HG02763 (cell line): ENCODE measurements around the gene KLF3.
"Not testable (repeated sequence)": the region's sequence is repeated elsewhere in the genome, so short reads cannot be mapped to it uniquely, and the experiment has no call there.

Source experiments
- ATAC-seq: cut with Tn5 transposase; IDR thresholded peaks from one replicate; pipeline ENCODE4 v1.9.1; 2021; ENCODE audit warnings: mild to moderate bottlenecking, moderate library complexity; ENCODE audit not compliant: unreplicated experiment

KLF3 gene

GRCh38 chr4:38663801-38664705 is at the start of gene KLF3:
KLF3 (plus strand) TSS chr4:38664199; CDS start chr4:38680626, 16,427 bp downstream.
- ATAC-seq, result peak; percentile 63

- no peak for ATAC-seq
These were observed 49.8 kb upstream of the KLF3 start for GRCh38 chr4:38614231-38614630.

- no peak for ATAC-seq
These were observed 48.2 kb upstream of the KLF3 start for GRCh38 chr4:38615847-38616246.

GRCh38 chr4:38618505-38618904 is 45.5 kb upstream of the KLF3 start:
- no peak for ATAC-seq

- no peak for ATAC-seq
These were observed 44.7 kb upstream of the KLF3 start for GRCh38 chr4:38619316-38619715.

- no peak for ATAC-seq
These were observed 43.9 kb upstream of the KLF3 start for GRCh38 chr4:38620065-38620464.

GRCh38 chr4:38620527-38621027 is 43.4 kb upstream of the KLF3 start:
- no peak for ATAC-seq

GRCh38 chr4:38621028-38621684 is 42.8 kb upstream of the KLF3 start:
- no peak for ATAC-seq

- no peak for ATAC-seq
These were observed 42.2 kb upstream of the KLF3 start for GRCh38 chr4:38621831-38622230.

GRCh38 chr4:38622340-38622739 is 41.7 kb upstream of the KLF3 start:
- ATAC-seq, result not testable (repeated sequence)

- no peak for ATAC-seq
These were observed 40.7 kb upstream of the KLF3 start for GRCh38 chr4:38623260-38623659.

- ATAC-seq, result no peak
These were observed 39.7 kb upstream of the KLF3 start for GRCh38 chr4:38624311-38624710.

GRCh38 chr4:38625508-38625907 is 38.5 kb upstream of the KLF3 start:
- ATAC-seq, result no peak

- ATAC-seq, result not testable (repeated sequence)
These were observed 37.0 kb upstream of the KLF3 start for GRCh38 chr4:38626901-38627444.

GRCh38 chr4:38630519-38630918 is 33.5 kb upstream of the KLF3 start:
- ATAC-seq, result no peak

GRCh38 chr4:38634047-38634759 is 29.8 kb upstream of the KLF3 start:
- ATAC-seq, result no peak

GRCh38 chr4:38639242-38639641 is 24.8 kb upstream of the KLF3 start:
- no peak for ATAC-seq

GRCh38 chr4:38641811-38642210 is 22.2 kb upstream of the KLF3 start:
- no peak for ATAC-seq

- no peak for ATAC-seq
These were observed 19.8 kb upstream of the KLF3 start for GRCh38 chr4:38644201-38644600.

GRCh38 chr4:38647101-38647819 is 16.7 kb upstream of the KLF3 start:
- ATAC-seq, result no peak
